Panc1 (cell line): ENCODE results near the gene CDKAL1.

Experiments used
- CTCF ChIP-seq: fragments of 450-650 bp; IDR thresholded peaks from 2 replicates; pipeline ENCODE4 v1.5.1; 2017; ENCODE audit warnings: mild to moderate bottlenecking
- POLR2AphosphoS5 ChIP-seq: IDR thresholded peaks from 2 replicates; pipeline ENCODE4 v1.6.1; 2012; ENCODE audit warnings: mild to moderate bottlenecking, low read depth, low read length, moderate library complexity
- TF ChIP-seq, protein P1 (sequence below), 2 experiments: IDR thresholded peaks; 2 replicates each; pipeline ENCODE4 v1.6.1; 2011 to 2012; ENCODE audit warnings: low read depth in 2 of 2, control low read depth in 1 of 2, low read length in 1 of 2, mild to moderate bottlenecking in 1 of 2, moderate library complexity in 1 of 2; ENCODE audit not compliant: insufficient read depth in 1 of 2

DNA sequence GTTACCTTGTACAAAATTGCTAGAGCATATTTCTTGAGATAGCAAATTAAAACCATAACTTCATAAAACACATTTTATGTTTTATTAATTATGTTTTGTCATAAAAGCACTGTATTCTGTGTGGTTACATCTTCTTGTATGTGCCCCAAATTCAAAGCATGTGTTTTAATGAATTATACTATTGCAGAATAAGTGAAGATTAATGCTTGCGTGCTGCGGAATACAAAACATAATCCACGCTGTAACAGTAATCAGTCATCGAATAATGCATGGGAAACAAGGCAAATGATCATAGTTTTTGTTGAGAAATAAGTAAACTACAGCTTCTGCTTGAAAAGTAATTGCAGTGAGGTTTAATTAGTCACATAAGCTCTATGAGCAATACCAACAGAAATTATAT is 600.1 kb downstream of the CDKAL1 start:
- no peak for TF ChIP-seq CTCF
- no peak for TF ChIP-seq POLR2AphosphoS5
- TF ChIP-seq, protein P1, sequence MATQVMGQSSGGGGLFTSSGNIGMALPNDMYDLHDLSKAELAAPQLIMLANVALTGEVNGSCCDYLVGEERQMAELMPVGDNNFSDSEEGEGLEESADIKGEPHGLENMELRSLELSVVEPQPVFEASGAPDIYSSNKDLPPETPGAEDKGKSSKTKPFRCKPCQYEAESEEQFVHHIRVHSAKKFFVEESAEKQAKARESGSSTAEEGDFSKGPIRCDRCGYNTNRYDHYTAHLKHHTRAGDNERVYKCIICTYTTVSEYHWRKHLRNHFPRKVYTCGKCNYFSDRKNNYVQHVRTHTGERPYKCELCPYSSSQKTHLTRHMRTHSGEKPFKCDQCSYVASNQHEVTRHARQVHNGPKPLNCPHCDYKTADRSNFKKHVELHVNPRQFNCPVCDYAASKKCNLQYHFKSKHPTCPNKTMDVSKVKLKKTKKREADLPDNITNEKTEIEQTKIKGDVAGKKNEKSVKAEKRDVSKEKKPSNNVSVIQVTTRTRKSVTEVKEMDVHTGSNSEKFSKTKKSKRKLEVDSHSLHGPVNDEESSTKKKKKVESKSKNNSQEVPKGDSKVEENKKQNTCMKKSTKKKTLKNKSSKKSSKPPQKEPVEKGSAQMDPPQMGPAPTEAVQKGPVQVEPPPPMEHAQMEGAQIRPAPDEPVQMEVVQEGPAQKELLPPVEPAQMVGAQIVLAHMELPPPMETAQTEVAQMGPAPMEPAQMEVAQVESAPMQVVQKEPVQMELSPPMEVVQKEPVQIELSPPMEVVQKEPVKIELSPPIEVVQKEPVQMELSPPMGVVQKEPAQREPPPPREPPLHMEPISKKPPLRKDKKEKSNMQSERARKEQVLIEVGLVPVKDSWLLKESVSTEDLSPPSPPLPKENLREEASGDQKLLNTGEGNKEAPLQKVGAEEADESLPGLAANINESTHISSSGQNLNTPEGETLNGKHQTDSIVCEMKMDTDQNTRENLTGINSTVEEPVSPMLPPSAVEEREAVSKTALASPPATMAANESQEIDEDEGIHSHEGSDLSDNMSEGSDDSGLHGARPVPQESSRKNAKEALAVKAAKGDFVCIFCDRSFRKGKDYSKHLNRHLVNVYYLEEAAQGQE (IDR thresholded peaks at IDR 0.05; ENCODE audit: insufficient read depth in 1 of 2, low read depth in 2 of 2, low read length in 1 of 2), result no peak
